ENCODE data around the gene LRP1B.

The LRP1B gene

DNA sequence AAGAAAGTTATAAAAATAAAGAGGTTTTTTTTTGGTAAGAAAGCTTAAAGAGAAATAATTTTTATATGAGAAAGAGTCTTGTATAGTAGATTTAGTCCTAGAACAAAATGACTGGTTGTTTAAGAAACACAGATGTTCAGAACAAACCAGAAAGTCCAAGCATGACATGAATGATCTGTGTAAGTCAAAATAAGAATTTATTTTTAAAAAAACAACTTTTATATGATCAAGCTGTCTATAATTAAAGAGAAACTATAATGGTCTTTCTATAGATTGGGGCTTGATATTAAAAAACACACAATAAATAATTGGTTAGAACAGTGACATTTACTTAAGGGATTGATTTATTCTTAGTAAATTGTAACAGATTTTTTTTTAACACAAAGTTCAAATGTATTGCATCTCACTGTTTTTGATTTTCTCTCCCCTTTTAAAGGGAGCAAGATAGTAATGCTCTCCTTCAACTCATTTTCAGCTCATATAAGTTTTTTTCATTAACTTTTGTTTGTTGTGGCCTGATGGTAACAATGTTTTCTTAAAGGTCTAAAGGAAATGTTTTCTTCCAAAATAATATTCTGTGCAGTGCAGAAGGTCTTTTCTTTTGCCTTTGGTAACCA lies 1256.8 kb downstream of the LRP1B start:
- H2AFZ ChIP-seq (ENCODE audit: low read depth) = no peak overlapping the region
- no peak overlapping the region for H3K4me3 ChIP-seq (IDR thresholded peaks at IDR 0.05; ENCODE audit: insufficient read depth, low read depth, low read length)
- H3K27me3 ChIP-seq (ENCODE audit: insufficient read depth, low read depth) = no peaks in the 10 kb centered on the region
- H3K4me2 ChIP-seq = no peak overlapping the region
- no peak overlapping the region for H3K27ac ChIP-seq
- no peaks in the 10 kb centered on the region for H3K36me3 ChIP-seq (ENCODE audit: insufficient read depth)
- H3K4me1 ChIP-seq (ENCODE audit: low read depth, poor library complexity, severe bottlenecking) = no peaks in the 10 kb centered on the region
- TF ChIP-seq, protein P1, sequence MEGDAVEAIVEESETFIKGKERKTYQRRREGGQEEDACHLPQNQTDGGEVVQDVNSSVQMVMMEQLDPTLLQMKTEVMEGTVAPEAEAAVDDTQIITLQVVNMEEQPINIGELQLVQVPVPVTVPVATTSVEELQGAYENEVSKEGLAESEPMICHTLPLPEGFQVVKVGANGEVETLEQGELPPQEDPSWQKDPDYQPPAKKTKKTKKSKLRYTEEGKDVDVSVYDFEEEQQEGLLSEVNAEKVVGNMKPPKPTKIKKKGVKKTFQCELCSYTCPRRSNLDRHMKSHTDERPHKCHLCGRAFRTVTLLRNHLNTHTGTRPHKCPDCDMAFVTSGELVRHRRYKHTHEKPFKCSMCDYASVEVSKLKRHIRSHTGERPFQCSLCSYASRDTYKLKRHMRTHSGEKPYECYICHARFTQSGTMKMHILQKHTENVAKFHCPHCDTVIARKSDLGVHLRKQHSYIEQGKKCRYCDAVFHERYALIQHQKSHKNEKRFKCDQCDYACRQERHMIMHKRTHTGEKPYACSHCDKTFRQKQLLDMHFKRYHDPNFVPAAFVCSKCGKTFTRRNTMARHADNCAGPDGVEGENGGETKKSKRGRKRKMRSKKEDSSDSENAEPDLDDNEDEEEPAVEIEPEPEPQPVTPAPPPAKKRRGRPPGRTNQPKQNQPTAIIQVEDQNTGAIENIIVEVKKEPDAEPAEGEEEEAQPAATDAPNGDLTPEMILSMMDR (conservative IDR thresholded peaks at IDR 0.05; ENCODE audit: low read depth, low read length) = no peak
- H4K20me1 ChIP-seq (ENCODE audit: insufficient read depth) = no peaks in the 10 kb centered on the region
- no peak overlapping the region for H3K9ac ChIP-seq
- no peaks in the 10 kb centered on the region for H3K79me2 ChIP-seq (ENCODE audit: insufficient read depth, low read depth)

DNA sequence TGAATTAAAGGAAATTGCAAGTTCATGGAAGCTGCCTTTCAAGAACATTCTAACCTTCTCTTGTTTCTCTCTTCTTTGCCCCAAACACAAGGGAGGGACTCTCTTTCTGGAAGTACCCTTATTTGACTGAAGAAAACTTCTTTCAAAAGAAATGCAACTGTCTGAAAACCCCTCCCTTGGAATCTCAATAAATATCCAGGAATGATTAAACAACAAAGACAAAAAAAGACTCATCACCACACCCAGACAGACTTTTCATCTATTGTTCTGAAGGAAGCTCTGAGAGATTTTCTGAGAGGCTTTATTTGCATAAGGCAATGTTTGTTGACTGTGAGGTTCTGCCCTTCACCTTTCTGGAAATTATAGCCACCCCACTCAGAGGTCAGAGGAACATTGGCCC lies 1260.9 kb downstream of the LRP1B start:
- no peak overlapping the region for H3K4me3 ChIP-seq (IDR thresholded peaks at IDR 0.05; ENCODE audit: insufficient read depth, low read depth, low read length)
- no peak overlapping the region for H2AFZ ChIP-seq (ENCODE audit: low read depth)
- no peaks in the 10 kb centered on the region for H3K27me3 ChIP-seq (ENCODE audit: insufficient read depth, low read depth)
- no peak overlapping the region for H3K27ac ChIP-seq
- H3K9ac ChIP-seq = no peak overlapping the region
- no peaks in the 10 kb centered on the region for H3K79me2 ChIP-seq (ENCODE audit: insufficient read depth, low read depth)
- H4K20me1 ChIP-seq (ENCODE audit: insufficient read depth) = no peaks in the 10 kb centered on the region
- TF ChIP-seq, protein P1 (conservative IDR thresholded peaks at IDR 0.05; ENCODE audit: low read depth, low read length) = no peak
- no peaks in the 10 kb centered on the region for H3K36me3 ChIP-seq (ENCODE audit: insufficient read depth)
- no peak overlapping the region for H3K4me2 ChIP-seq
- no peaks in the 10 kb centered on the region for H3K4me1 ChIP-seq (ENCODE audit: low read depth, poor library complexity, severe bottlenecking)

DNA sequence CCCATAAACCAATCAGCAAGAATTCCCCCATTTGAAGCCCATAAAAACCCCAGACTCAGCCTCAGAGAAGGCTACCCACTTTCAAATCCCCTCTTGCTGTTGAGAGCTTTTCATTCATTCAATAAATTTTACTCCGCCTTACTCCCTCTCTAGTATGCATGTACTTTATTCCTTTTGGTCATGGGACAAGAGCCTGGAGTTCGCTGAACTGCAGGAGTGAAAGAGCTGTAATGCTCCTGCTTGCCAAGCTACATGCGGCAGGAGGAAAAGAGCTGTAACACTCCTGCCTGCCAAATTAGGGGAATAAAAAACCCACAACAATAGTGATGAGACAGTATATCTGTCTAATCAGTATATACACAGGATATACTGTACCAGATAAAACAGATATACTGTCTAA lies 1261.7 kb downstream of the LRP1B start:
- TF ChIP-seq, protein P1 (conservative IDR thresholded peaks at IDR 0.05; ENCODE audit: low read depth, low read length) = no peak
- no peak overlapping the region for H3K4me3 ChIP-seq (IDR thresholded peaks at IDR 0.05; ENCODE audit: insufficient read depth, low read depth, low read length)
- H3K27ac ChIP-seq = no peak overlapping the region
- no peak overlapping the region for H3K9ac ChIP-seq
- no peak overlapping the region for H2AFZ ChIP-seq (ENCODE audit: low read depth)
- no peak overlapping the region for H3K4me2 ChIP-seq
- H3K36me3 ChIP-seq (ENCODE audit: insufficient read depth) = no peaks in the 10 kb centered on the region
- no peaks in the 10 kb centered on the region for H3K4me1 ChIP-seq (ENCODE audit: low read depth, poor library complexity, severe bottlenecking)
- H3K79me2 ChIP-seq (ENCODE audit: insufficient read depth, low read depth) = no peaks in the 10 kb centered on the region
- H4K20me1 ChIP-seq (ENCODE audit: insufficient read depth) = no peaks in the 10 kb centered on the region
- no peaks in the 10 kb centered on the region for H3K27me3 ChIP-seq (ENCODE audit: insufficient read depth, low read depth)

DNA sequence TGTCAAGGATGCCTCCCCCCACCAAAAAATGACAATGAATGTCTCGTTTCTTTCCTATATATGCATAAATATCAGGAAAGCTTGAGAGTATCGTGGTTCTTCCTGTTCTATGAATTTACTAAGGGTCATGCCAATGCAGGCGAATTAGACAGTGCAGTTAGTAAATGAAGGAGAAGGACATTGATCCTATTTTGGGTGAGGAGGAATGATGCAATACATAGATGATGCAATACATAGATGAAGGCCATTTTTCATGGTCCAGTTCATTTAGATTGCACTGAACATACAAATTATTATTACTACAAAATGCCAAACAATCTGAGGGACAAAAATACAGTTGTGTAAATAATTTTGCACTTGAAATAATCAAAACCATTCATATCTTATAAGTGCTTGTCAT lies 1265.0 kb downstream of the LRP1B start:
- H3K79me2 ChIP-seq (ENCODE audit: insufficient read depth, low read depth) = no peaks in the 10 kb centered on the region
- H3K4me2 ChIP-seq = no peak overlapping the region
- H3K27me3 ChIP-seq (ENCODE audit: insufficient read depth, low read depth) = no peaks in the 10 kb centered on the region
- no peak overlapping the region for H3K9ac ChIP-seq
- no peak overlapping the region for H3K4me3 ChIP-seq (IDR thresholded peaks at IDR 0.05; ENCODE audit: insufficient read depth, low read depth, low read length)
- H3K27ac ChIP-seq = no peak overlapping the region
- H4K20me1 ChIP-seq (ENCODE audit: insufficient read depth) = no peaks in the 10 kb centered on the region
- no peaks in the 10 kb centered on the region for H3K4me1 ChIP-seq (ENCODE audit: low read depth, poor library complexity, severe bottlenecking)
- TF ChIP-seq, protein P1 (conservative IDR thresholded peaks at IDR 0.05; ENCODE audit: low read depth, low read length) = no peak
- no peaks in the 10 kb centered on the region for H3K36me3 ChIP-seq (ENCODE audit: insufficient read depth)
- no peak overlapping the region for H2AFZ ChIP-seq (ENCODE audit: low read depth)

Data from KMS-11 (cell line).